AG04450 (cell line): Measurements from ENCODE around the gene LGALS7B. TPM values are rescaled to one million over a fixed set of nuclear protein-coding genes. Genes with fewer than 3 reads are reported as not detected.
"Not testable (repeated sequence)": the region's sequence is repeated elsewhere in the genome, so short reads cannot be mapped to it uniquely, and the experiment has no call there.

Source experiments
- CTCF ChIA-PET: fragments of 300-600, 350-600 bp; formaldehyde crosslinking; extraction: SDS; loops from one replicate; lab custom pipeline; 2022; ENCODE audit warnings: antibody characterized with exemption, inconsistent platforms; lab: Charles Lee
- POLR2A ChIA-PET: fragments of 350-600 bp; formaldehyde crosslinking; extraction: SDS; loops from one replicate; lab custom pipeline; 2021; ENCODE audit warnings: antibody characterized with exemption, inconsistent platforms; lab: Yijun Ruan, JAX
- DNase-seq: peaks from one replicate; pipeline ENCODE4 v3.0.0-alpha.2; 2011; ENCODE audit warnings: low read depth, low spot score
- H3K27ac ChIP-seq: one replicate; pipeline ENCODE4 v1.5.1; 2012; ENCODE audit warnings: low read depth, low read length, control low read depth
- H3K27me3 ChIP-seq: one replicate; pipeline ENCODE4 v1.6.0; 2012; ENCODE audit warnings: low read length; ENCODE audit not compliant: control insufficient read depth, insufficient read depth
- H3K4me3 ChIP-seq: 2 replicates; pipeline ENCODE4 v1.5.1; 2011; ENCODE audit warnings: mild to moderate bottlenecking, low read depth, low read length, control low read depth
- H3K9me3 ChIP-seq: 2 replicates; pipeline ENCODE4 v1.5.1; 2012; ENCODE audit warnings: low read length; ENCODE audit not compliant: control insufficient read depth, insufficient read depth
- polyA plus RNA-seq: library from polyadenylated mRNA; depleted of rRNA; stranded (reverse); fragments of >200 nt; gene quantifications from 2 replicates; pipeline ENCODE4 v1.2.3, GENCODE V29; 2011
- TF ChIP-seq, protein P1 (sequence below): IDR thresholded peaks from 2 replicates; pipeline ENCODE4 v1.5.1; 2011; ENCODE audit warnings: low read depth, low read length, control low read depth, inconsistent platforms

LGALS7B gene
- polyA plus RNA-seq, 1 experiment, result not detected

DNA sequence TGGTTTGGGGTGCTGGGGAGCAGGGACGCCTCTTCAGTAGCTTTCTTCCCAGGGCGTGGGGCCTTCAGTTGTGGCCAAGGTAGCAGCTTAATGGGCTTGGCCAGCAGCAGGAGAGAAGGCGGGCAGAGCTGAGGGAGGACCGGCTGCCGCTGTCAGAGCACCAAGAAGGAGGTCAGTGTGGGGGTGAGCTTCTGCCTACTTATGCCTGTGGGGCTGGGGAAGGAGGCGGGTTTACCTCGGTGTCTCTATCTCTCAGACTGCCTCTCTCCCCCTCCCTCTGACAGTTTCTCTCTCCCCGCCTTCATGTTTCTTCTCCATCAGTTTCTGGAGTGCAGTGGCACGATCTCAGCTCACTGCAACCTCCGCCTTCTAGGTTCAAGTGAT is 44.7 kb upstream of the LGALS7B start, which contains the start of gene CAPN12:
TSS of gene CAPN12 (minus strand) at position 177 of the 384 bp plus-strand sequence. CDS start 309 bp downstream, outside the sequence.
- H3K4me3 ChIP-seq, result no peak within 1 kb of the TSS
- DNase-seq, result no peak
- no peak within 1 kb of the TSS for H3K27ac ChIP-seq
- ChIA-PET POLR2A (interaction anchor here (0.6 to 0.7 kb wide), 2 partner anchors 13 to 72 kb away, joined by 4 to 5 read pairs; no protein-coding TSS in a partner anchor), CTCF (interaction anchor here (0.6 to 1.0 kb wide), 3 partner anchors 14 to 186 kb away, joined by 3 to 4 read pairs (median 4); partner anchors contain the start of genes MRPS12 and SARS2)
- TF ChIP-seq, protein P1, sequence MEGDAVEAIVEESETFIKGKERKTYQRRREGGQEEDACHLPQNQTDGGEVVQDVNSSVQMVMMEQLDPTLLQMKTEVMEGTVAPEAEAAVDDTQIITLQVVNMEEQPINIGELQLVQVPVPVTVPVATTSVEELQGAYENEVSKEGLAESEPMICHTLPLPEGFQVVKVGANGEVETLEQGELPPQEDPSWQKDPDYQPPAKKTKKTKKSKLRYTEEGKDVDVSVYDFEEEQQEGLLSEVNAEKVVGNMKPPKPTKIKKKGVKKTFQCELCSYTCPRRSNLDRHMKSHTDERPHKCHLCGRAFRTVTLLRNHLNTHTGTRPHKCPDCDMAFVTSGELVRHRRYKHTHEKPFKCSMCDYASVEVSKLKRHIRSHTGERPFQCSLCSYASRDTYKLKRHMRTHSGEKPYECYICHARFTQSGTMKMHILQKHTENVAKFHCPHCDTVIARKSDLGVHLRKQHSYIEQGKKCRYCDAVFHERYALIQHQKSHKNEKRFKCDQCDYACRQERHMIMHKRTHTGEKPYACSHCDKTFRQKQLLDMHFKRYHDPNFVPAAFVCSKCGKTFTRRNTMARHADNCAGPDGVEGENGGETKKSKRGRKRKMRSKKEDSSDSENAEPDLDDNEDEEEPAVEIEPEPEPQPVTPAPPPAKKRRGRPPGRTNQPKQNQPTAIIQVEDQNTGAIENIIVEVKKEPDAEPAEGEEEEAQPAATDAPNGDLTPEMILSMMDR, result no peak
- H3K27me3 ChIP-seq, result no peaks in the 10 kb centered on the region
- no peaks in the 10 kb centered on the region; the same call in 1 of the 2 replicates for H3K9me3 ChIP-seq

DNA sequence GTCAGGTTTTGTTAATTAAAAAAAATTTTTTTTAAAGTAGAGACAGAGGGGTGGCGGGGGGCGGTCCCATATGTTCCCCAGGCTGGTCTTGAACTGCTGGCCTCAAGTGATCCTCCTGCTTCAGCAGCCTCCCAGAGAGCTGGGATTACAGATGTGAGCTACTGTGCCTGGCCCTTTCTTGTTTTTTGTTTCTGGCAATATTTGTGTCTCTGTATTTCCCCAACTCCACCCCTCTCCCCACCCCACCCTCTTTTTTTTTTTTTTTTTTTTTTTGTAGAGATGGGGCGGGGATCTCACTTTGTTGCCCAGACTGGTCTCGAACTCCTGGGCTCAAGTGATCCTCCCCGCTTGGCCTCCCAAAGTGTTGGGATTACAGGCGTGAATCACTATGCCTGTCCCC is 44.1 kb upstream of the LGALS7B start:
- Histone ChIP-seq H3K27ac (no peak overlapping the region), H3K27me3 (no peaks in the 10 kb centered on the region), H3K9me3 (no peaks in the 10 kb centered on the region; the same call in 1 of the 2 replicates), H3K4me3 (no peak overlapping the region)
- CTCF ChIA-PET, result interaction anchor here (0.6 to 1.0 kb wide), 2 partner anchors 15 to 150 kb away, joined by 3 to 4 read pairs; no protein-coding TSS in a partner anchor
- TF ChIP-seq, protein P1, result no peak
- DNase-seq, result no peak
- POLR2A ChIA-PET, result interaction anchor here (0.7 kb wide), 1 partner anchor 71 kb away, joined by 4 read pairs; no protein-coding TSS in a partner anchor

DNA sequence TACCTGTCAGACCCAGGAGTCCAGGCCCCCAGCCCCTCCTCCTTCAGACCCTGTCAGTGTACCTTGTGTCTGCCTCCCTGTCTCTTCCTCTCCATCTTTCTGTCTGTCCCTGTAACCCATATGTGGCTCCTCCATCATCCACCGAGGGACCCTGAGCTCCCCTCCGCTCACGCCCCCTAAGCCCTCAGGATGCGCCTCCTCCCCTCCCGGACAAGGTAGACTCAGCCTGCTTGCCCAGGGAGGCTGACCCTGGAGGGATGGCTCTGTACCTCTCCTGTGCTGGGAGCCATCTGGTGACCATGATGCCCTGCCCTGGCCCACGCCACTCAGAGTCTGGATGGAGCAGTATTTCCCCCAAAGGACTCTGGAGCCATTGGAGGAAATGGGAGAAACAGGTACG is 43.7 kb upstream of the LGALS7B start:
- ChIA-PET CTCF (no interaction called here), POLR2A (no interaction called here)
- no peaks in the 10 kb centered on the region for H3K27me3 ChIP-seq
- no peak overlapping the region for H3K4me3 ChIP-seq
- DNase-seq, result no peak
- TF ChIP-seq, protein P1, result no peak
- H3K27ac ChIP-seq, result no peak overlapping the region
- no peaks in the 10 kb centered on the region; the same call in 1 of the 2 replicates for H3K9me3 ChIP-seq

DNA sequence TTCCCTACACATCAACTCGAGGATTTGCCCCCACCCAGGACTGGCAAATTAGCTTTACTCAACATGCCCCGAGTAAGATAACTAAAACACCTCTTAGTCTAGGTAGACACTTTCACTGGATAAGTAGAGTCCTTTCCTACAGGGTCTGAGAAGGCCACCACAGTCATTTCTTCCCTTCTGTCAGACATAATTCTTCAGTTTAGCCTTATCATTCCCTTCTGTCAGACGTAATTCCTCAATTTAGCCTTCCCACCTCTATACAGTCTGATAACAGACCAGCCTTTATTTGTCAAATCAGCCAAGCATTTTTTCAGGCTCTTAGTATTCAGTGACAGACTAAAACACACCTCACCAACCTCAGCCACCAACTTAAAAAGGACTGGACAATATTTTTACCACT is 35.2 kb upstream of the LGALS7B start:
- POLR2A ChIA-PET, H3K27me3 ChIP-seq, H3K9me3 ChIP-seq, DNase-seq, H3K27ac ChIP-seq, CTCF ChIA-PET, H3K4me3 ChIP-seq: not testable (repeated sequence)

DNA sequence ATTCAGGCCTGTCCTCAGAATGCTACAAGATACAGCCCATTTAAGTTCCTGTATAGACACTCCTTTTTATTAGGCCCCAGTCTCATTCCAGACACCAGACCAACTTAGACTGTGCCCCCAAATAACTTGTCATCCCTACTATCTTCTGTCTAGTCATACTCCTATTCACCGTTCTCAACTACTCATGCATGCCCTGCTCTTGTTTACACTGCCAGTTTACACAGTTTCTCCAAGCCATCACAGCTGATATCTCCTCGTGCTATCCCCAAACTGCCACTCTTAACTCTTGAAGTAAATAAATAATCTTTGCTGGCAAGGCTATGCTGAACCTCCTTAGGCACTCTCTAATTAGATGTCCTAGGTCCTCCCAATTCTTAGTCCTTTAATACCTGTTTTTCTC is 34.8 kb upstream of the LGALS7B start:
- POLR2A ChIA-PET, H3K27me3 ChIP-seq, H3K4me3 ChIP-seq, DNase-seq, H3K9me3 ChIP-seq, CTCF ChIA-PET, H3K27ac ChIP-seq: not testable (repeated sequence)

DNA sequence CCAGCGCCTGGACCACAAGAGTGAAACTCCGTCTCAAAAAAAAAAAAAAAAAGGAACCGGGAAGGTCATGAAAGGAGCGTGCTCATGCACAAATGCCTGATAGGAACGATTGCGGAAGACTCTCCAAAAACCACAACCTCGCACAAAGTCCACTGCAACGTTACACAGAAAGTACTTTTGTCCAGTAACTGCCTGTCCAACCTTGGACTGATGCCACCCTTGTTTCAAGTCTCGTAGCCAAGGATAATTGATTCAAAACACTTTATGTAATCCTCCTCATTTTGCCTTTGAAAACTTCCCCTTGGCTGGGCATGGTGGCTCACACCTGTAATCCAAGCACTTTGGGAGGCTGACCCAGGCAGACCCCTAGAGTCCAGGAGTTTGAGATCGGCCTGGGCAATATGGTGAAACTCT is 29.4 kb upstream of the LGALS7B start:
- no peaks in the 10 kb centered on the region for H3K9me3 ChIP-seq
- POLR2A ChIA-PET, result no interaction called here

DNA sequence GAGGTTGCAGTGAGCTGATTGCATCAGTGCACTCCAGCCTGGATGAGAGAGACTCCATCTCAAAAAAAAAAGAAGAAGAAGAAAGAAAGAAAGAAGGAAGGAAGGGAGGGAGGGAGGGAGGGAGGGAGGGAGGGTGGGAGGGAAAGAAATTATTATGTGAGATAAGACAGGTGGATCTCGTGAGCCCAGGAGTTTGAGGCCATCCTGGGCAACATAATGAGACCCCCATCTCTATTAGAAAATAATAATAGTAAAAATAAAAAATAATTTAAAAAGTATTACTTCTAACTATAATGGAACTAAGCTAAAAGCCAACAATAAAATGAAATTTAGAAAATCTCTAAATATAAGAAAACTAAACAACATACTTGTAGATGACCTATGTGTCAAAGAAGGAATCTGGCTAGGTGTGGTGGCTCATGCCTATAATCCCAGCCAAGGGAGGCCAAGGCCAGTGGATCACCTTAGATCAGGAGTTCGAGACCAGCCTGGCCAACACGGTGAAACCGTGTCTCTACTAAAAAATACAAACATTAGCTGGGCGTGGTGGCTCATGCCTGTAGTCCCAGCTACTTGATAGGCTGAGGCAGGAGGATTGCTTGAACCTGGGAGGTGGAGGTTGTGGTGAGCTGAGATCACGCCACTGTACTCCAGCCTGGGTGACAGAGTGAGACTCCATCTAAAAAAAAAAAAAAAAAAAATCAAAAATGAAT is 28.0 kb upstream of the LGALS7B start:
- ChIA-PET CTCF (interaction anchor here (0.7 to 1.6 kb wide), 3 partner anchors 9 to 31 kb away, joined by 4 to 10 read pairs (median 4); no protein-coding TSS in a partner anchor), POLR2A (interaction anchor here (0.7 to 1.1 kb wide), 2 partner anchors 70 to 215 kb away, joined by 3 to 6 read pairs; partner anchors contain the start of gene ECH1)
- H3K4me3 ChIP-seq, H3K9me3 ChIP-seq, H3K27me3 ChIP-seq, H3K27ac ChIP-seq, DNase-seq: not testable (repeated sequence)

More for the DNA sequence above, 29.4 kb upstream of the LGALS7B start:
- TF ChIP-seq, protein P1, result no peak
- no peak overlapping the region for H3K27ac ChIP-seq
- no peaks in the 10 kb centered on the region for H3K27me3 ChIP-seq
- H3K4me3 ChIP-seq, result no peak overlapping the region
- CTCF ChIA-PET, result no interaction called here
- no peak for DNase-seq

DNA sequence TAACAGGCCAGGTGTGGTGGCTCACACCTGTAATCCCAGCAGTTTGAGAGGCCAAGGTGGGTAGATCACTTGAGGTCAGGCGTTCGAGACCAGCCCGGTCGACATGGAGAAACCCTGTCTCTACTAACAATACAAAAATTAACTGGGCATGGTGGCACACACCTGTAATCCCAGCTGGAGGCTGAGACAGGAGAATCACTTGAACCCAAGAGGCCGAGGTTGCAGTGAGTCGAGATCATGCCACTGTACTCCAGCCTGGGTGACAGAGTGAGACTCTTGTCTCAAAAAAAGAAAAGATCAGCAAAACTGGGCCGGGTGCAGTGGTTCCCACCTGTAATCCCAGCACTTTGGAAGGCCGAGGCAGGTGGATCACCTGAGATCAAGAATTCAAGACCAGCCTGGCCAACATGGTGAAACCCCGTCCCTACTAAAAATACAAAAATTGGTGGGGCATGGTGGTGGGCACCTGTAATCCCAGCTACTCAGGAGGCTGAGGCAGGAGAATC is 27.1 kb upstream of the LGALS7B start:
- POLR2A ChIA-PET, result interaction anchor here (0.7 to 1.1 kb wide), 2 partner anchors 69 to 214 kb away, joined by 3 to 6 read pairs; partner anchors contain the start of gene ECH1
- not testable (repeated sequence) for H3K9me3 ChIP-seq, H3K4me3 ChIP-seq, DNase-seq, H3K27me3 ChIP-seq, H3K27ac ChIP-seq
- CTCF ChIA-PET, result interaction anchor here (0.7 to 1.6 kb wide), 3 partner anchors 8 to 32 kb away, joined by 4 to 10 read pairs (median 4); no protein-coding TSS in a partner anchor
